ENCODE measurements around the gene MACROD2.

DNA sequence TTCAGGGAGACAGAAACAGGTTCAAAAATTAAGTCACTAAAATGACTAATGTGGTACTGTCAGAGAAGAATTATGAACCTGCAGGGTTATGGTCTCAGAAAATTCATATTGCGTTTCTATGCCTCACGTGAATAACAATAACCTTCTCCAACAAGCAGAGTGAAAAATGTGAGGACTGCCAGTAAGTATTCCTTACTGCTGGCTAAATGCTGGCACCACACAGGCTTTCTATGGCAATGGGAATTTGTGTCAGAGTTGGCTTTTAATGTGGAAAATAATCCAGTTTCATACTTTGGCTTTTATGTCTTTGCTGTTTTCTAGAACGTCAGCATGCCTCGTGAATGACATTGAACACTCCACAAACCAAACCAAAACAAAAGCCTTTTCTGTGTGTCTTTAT lies 1922.0 kb downstream of the MACROD2 start:
- TF ChIP-seq, protein P1, sequence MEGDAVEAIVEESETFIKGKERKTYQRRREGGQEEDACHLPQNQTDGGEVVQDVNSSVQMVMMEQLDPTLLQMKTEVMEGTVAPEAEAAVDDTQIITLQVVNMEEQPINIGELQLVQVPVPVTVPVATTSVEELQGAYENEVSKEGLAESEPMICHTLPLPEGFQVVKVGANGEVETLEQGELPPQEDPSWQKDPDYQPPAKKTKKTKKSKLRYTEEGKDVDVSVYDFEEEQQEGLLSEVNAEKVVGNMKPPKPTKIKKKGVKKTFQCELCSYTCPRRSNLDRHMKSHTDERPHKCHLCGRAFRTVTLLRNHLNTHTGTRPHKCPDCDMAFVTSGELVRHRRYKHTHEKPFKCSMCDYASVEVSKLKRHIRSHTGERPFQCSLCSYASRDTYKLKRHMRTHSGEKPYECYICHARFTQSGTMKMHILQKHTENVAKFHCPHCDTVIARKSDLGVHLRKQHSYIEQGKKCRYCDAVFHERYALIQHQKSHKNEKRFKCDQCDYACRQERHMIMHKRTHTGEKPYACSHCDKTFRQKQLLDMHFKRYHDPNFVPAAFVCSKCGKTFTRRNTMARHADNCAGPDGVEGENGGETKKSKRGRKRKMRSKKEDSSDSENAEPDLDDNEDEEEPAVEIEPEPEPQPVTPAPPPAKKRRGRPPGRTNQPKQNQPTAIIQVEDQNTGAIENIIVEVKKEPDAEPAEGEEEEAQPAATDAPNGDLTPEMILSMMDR (optimal IDR thresholded peaks at IDR 0.05 in 1 of 3, IDR thresholded peaks at IDR 0.05 in 1 of 3, conservative IDR thresholded peaks at IDR 0.05 in 1 of 3; ENCODE audit: extremely low read depth in 1 of 3, insufficient read depth in 2 of 3, low read length in 3 of 3), result no peak
- TF ChIP-seq EZH2 (IDR thresholded peaks at IDR 0.05; ENCODE audit: low read length), result no peak
